ENCODE results near the gene SH3GL1.

SH3GL1 gene

DNA sequence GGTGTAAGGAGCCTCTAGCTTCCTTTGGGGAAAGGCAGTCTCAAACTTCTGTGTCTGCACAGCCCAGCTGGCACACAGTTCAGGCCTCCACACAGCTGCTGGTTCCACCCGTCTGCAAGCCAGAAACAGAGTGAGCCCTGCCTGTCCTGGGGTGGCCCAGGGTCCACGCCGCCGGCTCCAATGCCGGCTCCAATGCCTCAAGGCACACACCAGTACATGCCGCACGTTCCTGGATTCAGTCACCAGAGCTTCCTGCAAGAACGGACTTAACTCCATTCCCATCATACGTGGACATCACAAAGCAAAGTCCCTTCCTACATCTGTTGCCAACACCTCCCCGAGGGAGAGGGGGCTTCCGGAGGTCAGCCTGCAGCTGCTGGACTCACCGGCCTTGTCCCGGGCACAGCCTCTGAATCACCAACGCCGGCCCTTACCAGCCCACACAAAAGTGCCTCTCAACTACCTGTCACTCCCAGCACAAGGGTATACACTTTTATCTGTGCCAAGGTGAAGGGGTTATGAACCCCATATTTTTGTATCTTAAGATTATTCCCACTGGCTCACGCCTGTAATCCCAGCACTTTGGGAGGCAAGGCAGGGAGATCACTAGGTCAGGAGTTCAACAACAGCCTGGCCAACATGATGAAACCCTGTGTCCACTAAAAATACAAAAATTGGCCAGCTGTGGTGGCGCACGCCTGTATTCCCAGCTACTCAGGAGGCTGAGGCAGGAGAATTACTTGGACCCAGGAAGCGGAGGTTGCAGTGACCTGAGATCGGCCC is 8.5 kb downstream of the SH3GL1 start:
- Histone ChIP-seq H3K79me1 (replicated peaks; ENCODE audit: low read length, poor library complexity, severe bottlenecking) (peaks cover 2% of the 10 kb centered on the region), H3K9ac (ENCODE audit: low read length) (peak overlapping the region; percentile 82), H3K27ac (ENCODE audit: low read length, poor library complexity, severe bottlenecking) (peak overlapping the region; percentile 85), H3K4me2 (ENCODE audit: low read length, poor library complexity, severe bottlenecking) (no peak overlapping the region), H3K23ac (ENCODE audit: low read length in 2 of 2) (no peak overlapping the region), H3K4me1 (ENCODE audit: control insufficient read depth, insufficient read depth, low read depth, low read length) (peaks cover 49% of the 10 kb centered on the region), H3K14ac (ENCODE audit: low read length in 2 of 2) (no peak overlapping the region), H3K27me3 (ENCODE audit: control insufficient read depth in 1 of 2, insufficient read depth in 1 of 2, low read length in 2 of 2) (no peaks in the 10 kb centered on the region), H4K91ac (ENCODE audit: low read length) (peak overlapping the region; percentile 36), H3K9me3 (ENCODE audit: control insufficient read depth, low read length) (no peaks in the 10 kb centered on the region), H3K36me3 (ENCODE audit: control insufficient read depth in 1 of 2, insufficient read depth in 2 of 2, low read depth in 1 of 2, low read length in 2 of 2) (peaks cover 34 to 39% of the 10 kb centered on the region in 2 experiments), H2AK5ac (ENCODE audit: low read length, severe bottlenecking) (peak overlapping the region; percentile 28), H3K4me3 (ENCODE audit: insufficient read depth in 1 of 2, low read depth in 1 of 2, low read length in 2 of 2) (peak overlapping the region in 1 of 2 experiments; percentile 62), H2BK15ac (ENCODE audit: low read depth, poor library complexity, severe bottlenecking) (no peak overlapping the region), H2BK12ac (ENCODE audit: low read length in 2 of 2) (no peak overlapping the region), H2BK120ac (ENCODE audit: low read depth, low read length) (no peak overlapping the region), H2BK5ac (ENCODE audit: low read depth, low read length, poor library complexity, severe bottlenecking) (no peak overlapping the region), H4K8ac (ENCODE audit: low read length) (peak overlapping the region; percentile 54), H2AFZ (ENCODE audit: low read depth, low read length) (no peak overlapping the region), H3K4ac (ENCODE audit: low read depth in 1 of 2, low read length in 2 of 2) (peak overlapping the region in 1 of 2 experiments; percentile 59), H3K18ac (ENCODE audit: low read depth in 1 of 2, low read length in 2 of 2) (peak overlapping the region; percentile 16 to 46)
- WGBS, result 63% methylated on average over 18 of the region's 20 CpGs
- DNase-seq, result peak; percentile 70

DNA sequence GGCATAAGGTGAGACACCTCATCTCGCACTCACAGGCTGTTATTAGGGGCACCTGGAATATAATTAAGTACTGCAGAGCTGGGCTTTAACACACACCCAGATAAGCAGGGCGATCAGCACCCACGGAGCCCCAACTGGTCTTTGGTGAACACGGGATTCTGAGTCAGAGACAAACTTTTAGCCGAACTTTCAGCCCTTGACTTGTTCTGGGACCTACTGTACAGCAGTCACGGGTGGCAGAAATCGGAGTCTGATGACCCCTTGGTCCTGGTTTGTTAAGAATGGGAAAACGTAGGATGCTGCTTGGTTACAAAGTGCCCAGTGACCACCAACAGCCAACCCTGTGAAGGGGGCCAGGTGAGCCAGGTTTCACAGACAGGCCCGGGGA is 9.0 kb downstream of the SH3GL1 start:
- H3K23ac ChIP-seq (ENCODE audit: low read length in 2 of 2), result no peak overlapping the region
- H2BK120ac ChIP-seq (ENCODE audit: low read depth, low read length), result no peak overlapping the region
- no peak overlapping the region for H3K4me2 ChIP-seq (ENCODE audit: low read length, poor library complexity, severe bottlenecking)
- H3K14ac ChIP-seq (ENCODE audit: low read length in 2 of 2), result peak overlapping the region in 1 of 2 experiments; percentile 26
- H2BK12ac ChIP-seq (ENCODE audit: low read length in 2 of 2), result no peak overlapping the region
- H2BK5ac ChIP-seq (ENCODE audit: low read depth, low read length, poor library complexity, severe bottlenecking), result no peak overlapping the region
- H3K79me1 ChIP-seq (replicated peaks; ENCODE audit: low read length, poor library complexity, severe bottlenecking), result peaks cover 2% of the 10 kb centered on the region
- 74% methylated on average over 9 of the region's 9 CpGs for WGBS
- H3K9me3 ChIP-seq (ENCODE audit: control insufficient read depth, low read length), result no peaks in the 10 kb centered on the region
- peak overlapping the region; percentile 54 for H4K8ac ChIP-seq (ENCODE audit: low read length)
- H3K9ac ChIP-seq (ENCODE audit: low read length), result peak overlapping the region; percentile 82
- H2BK15ac ChIP-seq (ENCODE audit: low read depth, poor library complexity, severe bottlenecking), result peak overlapping the region; percentile 60
- DNase-seq, result no peak
- H3K18ac ChIP-seq (ENCODE audit: low read depth in 1 of 2, low read length in 2 of 2), result peak overlapping the region; percentile 16 to 46
- H3K4me3 ChIP-seq (ENCODE audit: insufficient read depth in 1 of 2, low read depth in 1 of 2, low read length in 2 of 2), result peak overlapping the region in 1 of 2 experiments; percentile 62
- H2AFZ ChIP-seq (ENCODE audit: low read depth, low read length), result no peak overlapping the region
- H4K91ac ChIP-seq (ENCODE audit: low read length), result peak overlapping the region; percentile 36
- peaks cover 29 to 38% of the 10 kb centered on the region in 2 experiments for H3K36me3 ChIP-seq (ENCODE audit: control insufficient read depth in 1 of 2, insufficient read depth in 2 of 2, low read depth in 1 of 2, low read length in 2 of 2)
- H3K27ac ChIP-seq (ENCODE audit: low read length, poor library complexity, severe bottlenecking), result peak overlapping the region; percentile 85
- no peaks in the 10 kb centered on the region for H3K27me3 ChIP-seq (ENCODE audit: control insufficient read depth in 1 of 2, insufficient read depth in 1 of 2, low read length in 2 of 2)
- peaks cover 52% of the 10 kb centered on the region for H3K4me1 ChIP-seq (ENCODE audit: control insufficient read depth, insufficient read depth, low read depth, low read length)
- peak overlapping the region; percentile 28 for H2AK5ac ChIP-seq (ENCODE audit: low read length, severe bottlenecking)
- H3K4ac ChIP-seq (ENCODE audit: low read depth in 1 of 2, low read length in 2 of 2), result no peak overlapping the region

DNA sequence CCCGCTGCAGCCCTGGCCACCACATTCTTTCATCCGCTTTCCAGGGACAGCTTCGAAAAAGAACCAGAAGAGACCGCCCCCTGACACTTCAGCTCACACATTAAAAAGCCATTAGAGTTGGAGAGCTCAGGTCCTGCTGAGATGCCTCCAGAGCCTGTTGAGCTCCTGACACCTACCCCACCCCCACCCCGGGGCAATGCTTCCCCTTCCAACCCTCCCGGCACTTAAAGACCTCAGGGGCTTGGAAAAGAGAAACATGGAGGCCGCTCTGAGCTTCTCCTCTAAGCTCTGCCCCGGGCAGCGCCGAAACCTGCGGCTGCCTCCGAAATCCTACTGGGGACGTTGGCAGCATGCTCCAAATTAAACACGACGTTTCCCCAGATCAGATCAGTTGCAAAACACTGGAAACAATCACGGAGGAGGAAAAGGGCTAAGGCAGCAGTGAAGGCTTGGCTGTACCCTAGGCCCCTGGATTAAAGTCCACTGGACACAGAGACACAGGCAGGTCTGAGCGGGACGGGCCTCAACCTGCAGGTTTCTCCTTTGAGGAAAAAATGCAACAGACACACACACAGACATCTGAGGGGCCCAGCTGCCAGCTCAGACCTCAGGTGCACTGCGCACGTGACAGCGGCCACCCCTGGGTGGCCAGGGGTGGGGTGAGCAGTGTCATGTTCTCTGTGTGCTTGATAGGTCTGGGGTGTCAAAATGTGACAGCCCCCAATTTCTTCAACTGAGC is 9.6 kb downstream of the SH3GL1 start:
- WGBS, result 29% methylated on average over 20 of the region's 21 CpGs
- peak overlapping the region; percentile 64 to 68 for H3K4ac ChIP-seq (ENCODE audit: low read depth in 1 of 2, low read length in 2 of 2)

More for the DNA sequence above, 9.6 kb downstream of the SH3GL1 start:
- Histone ChIP-seq H3K27ac (ENCODE audit: low read length, poor library complexity, severe bottlenecking) (peak overlapping the region; percentile 85), H3K9ac (ENCODE audit: low read length) (peak overlapping the region; percentile 82), H3K9me3 (ENCODE audit: control insufficient read depth, low read length) (no peaks in the 10 kb centered on the region), H3K4me3 (ENCODE audit: insufficient read depth in 1 of 2, low read depth in 1 of 2, low read length in 2 of 2) (peak overlapping the region in 1 of 2 experiments; percentile 62), H3K14ac (ENCODE audit: low read length in 2 of 2) (no peak overlapping the region), H3K4me1 (ENCODE audit: control insufficient read depth, insufficient read depth, low read depth, low read length) (peaks cover 57% of the 10 kb centered on the region), H3K23ac (ENCODE audit: low read length in 2 of 2) (peak overlapping the region in 1 of 2 experiments; percentile 5), H3K36me3 (ENCODE audit: control insufficient read depth in 1 of 2, insufficient read depth in 2 of 2, low read depth in 1 of 2, low read length in 2 of 2) (peaks cover 29 to 32% of the 10 kb centered on the region in 2 experiments), H3K27me3 (ENCODE audit: control insufficient read depth in 1 of 2, insufficient read depth in 1 of 2, low read length in 2 of 2) (no peaks in the 10 kb centered on the region), H4K91ac (ENCODE audit: low read length) (peak overlapping the region; percentile 70), H2BK5ac (ENCODE audit: low read depth, low read length, poor library complexity, severe bottlenecking) (no peak overlapping the region), H2AFZ (ENCODE audit: low read depth, low read length) (no peak overlapping the region), H2AK5ac (ENCODE audit: low read length, severe bottlenecking) (peak overlapping the region; percentile 8), H3K4me2 (ENCODE audit: low read length, poor library complexity, severe bottlenecking) (peak overlapping the region; percentile 60), H4K8ac (ENCODE audit: low read length) (peak overlapping the region; percentile 55), H3K18ac (ENCODE audit: low read depth in 1 of 2, low read length in 2 of 2) (peak overlapping the region; percentile 81 to 82), H3K79me1 (replicated peaks; ENCODE audit: low read length, poor library complexity, severe bottlenecking) (peaks cover 2% of the 10 kb centered on the region), H2BK15ac (ENCODE audit: low read depth, poor library complexity, severe bottlenecking) (peak overlapping the region; percentile 60), H2BK120ac (ENCODE audit: low read depth, low read length) (no peak overlapping the region), H2BK12ac (ENCODE audit: low read length in 2 of 2) (no peak overlapping the region)
- DNase-seq, result peak; percentile 57

Measured in mesenchymal stem cell (in vitro differentiated cells and primary cell).